Measurements from ENCODE around the gene CDH7.

DNA sequence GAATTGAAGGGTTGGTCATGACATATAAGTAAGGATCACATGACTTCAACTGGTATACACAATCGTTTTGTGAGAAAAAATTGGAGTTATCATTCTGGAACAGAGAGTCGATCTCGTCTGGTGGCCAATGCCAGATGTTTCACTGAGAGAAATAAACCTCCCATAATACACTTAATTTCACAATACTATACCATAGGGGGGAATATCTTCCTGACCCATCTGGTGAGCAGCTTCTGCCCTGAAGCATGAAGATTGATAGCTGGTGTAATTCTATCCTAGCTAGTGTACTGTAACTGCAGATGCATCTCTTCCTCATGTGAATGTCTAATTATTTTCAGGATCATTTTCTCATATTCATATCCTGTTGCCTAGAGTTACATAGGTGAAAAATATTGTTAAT, 15.7 kb upstream of the CDH7 start:
- TF ChIP-seq, protein P1, sequence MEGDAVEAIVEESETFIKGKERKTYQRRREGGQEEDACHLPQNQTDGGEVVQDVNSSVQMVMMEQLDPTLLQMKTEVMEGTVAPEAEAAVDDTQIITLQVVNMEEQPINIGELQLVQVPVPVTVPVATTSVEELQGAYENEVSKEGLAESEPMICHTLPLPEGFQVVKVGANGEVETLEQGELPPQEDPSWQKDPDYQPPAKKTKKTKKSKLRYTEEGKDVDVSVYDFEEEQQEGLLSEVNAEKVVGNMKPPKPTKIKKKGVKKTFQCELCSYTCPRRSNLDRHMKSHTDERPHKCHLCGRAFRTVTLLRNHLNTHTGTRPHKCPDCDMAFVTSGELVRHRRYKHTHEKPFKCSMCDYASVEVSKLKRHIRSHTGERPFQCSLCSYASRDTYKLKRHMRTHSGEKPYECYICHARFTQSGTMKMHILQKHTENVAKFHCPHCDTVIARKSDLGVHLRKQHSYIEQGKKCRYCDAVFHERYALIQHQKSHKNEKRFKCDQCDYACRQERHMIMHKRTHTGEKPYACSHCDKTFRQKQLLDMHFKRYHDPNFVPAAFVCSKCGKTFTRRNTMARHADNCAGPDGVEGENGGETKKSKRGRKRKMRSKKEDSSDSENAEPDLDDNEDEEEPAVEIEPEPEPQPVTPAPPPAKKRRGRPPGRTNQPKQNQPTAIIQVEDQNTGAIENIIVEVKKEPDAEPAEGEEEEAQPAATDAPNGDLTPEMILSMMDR (IDR thresholded peaks at IDR 0.05) = no peak
- no peak for TF ChIP-seq POLR2A (IDR thresholded peaks at IDR 0.05)

Measured in thyroid gland (tissue), 4 donors.